A673 (cell line): ENCODE data around the gene HOXC13. TPM values are rescaled to one million over a fixed set of nuclear protein-coding genes. Genes with fewer than 3 reads are reported as not detected.

Experiments used
- BruUV-seq: library from RNA; stranded (reverse); fragments of 400-500 nt; replicated peaks from 2 replicates; lab custom pipeline; 2021; lab: Mats Ljungman, UMichigan
- CTCF ChIA-PET: fragments of 300-600 bp; sonication (Branson Sonifier 250); formaldehyde crosslinking; loops from one replicate; lab custom pipeline; 2022; ENCODE audit warnings: antibody characterized with exemption; lab: Charles Lee
- POLR2A ChIA-PET: fragments of 300-600 bp; sonication (Branson Sonifier 250); formaldehyde crosslinking; loops from one replicate; lab custom pipeline; 2022; ENCODE audit warnings: antibody characterized with exemption; ENCODE audit not compliant: low non-redundant PET; lab: Charles Lee
- DNase-seq: peaks from one replicate; pipeline ENCODE4 v3.0.0-alpha.2; 2015; ENCODE audit warnings: low spot score
- H3K27ac ChIP-seq: fragments of 200-600 bp; sonication (generic); 2 replicates; pipeline ENCODE4 v1.5.1; 2016; ENCODE audit warnings: mixed run types, low read depth, mild to moderate bottlenecking, mixed read lengths, antibody characterized with exemption, low read length; ENCODE audit not compliant: poor library complexity, severe bottlenecking
- H3K27me3 ChIP-seq: fragments of 200-600 bp; sonication (generic); replicated peaks from 2 replicates; pipeline ENCODE4 v1.6.1; 2017; ENCODE audit warnings: mixed run types, low read depth, mild to moderate bottlenecking, mixed read lengths, antibody characterized with exemption, low read length; ENCODE audit not compliant: insufficient read depth, poor library complexity
- H3K36me3 ChIP-seq: fragments of 200-600 bp; sonication (generic); 2 replicates; pipeline ENCODE4 v1.6.1; 2016; ENCODE audit warnings: mixed run types, mild to moderate bottlenecking, mixed read lengths, antibody characterized with exemption, low read length; ENCODE audit not compliant: insufficient read depth, poor library complexity, severe bottlenecking
- H3K4me1 ChIP-seq: fragments of 200-600 bp; sonication (generic); 2 replicates; pipeline ENCODE4 v1.6.1; 2017; ENCODE audit warnings: mixed run types, mild to moderate bottlenecking, mixed read lengths, antibody characterized with exemption, low read length; ENCODE audit not compliant: insufficient read depth, poor library complexity, severe bottlenecking
- H3K4me3 ChIP-seq: fragments of 200-600 bp; sonication (generic); 2 replicates; pipeline ENCODE4 v1.5.1; 2016; ENCODE audit warnings: low read depth, mixed run types, mild to moderate bottlenecking, mixed read lengths, low read length; ENCODE audit not compliant: poor library complexity, severe bottlenecking
- H3K9me3 ChIP-seq: fragments of 200-600 bp; sonication (generic); 2 replicates; pipeline ENCODE4 v1.6.1; 2016; ENCODE audit warnings: mixed run types, low read depth, mild to moderate bottlenecking, mixed read lengths, antibody characterized with exemption, low read length; ENCODE audit not compliant: poor library complexity, severe bottlenecking
- CTCF ChIP-seq: fragments of 300-800, 200-600 bp; sonication (generic); conservative IDR thresholded peaks from 2 replicates; pipeline ENCODE4 v1.5.1; 2017; ENCODE audit warnings: low read depth, mild to moderate bottlenecking, antibody characterized with exemption, low read length, moderate library complexity, mixed read lengths
- EZH2 ChIP-seq: fragments of 200-600 bp; sonication (generic); IDR thresholded peaks from 2 replicates; pipeline ENCODE4 v1.6.1; 2017; ENCODE audit warnings: borderline replicate concordance, low read depth, mild to moderate bottlenecking, mixed read lengths, antibody characterized with exemption, low read length; ENCODE audit not compliant: poor library complexity, severe bottlenecking
- intact Hi-C: fragments of 100-400 bp; cut with micrococcal nuclease; formaldehyde crosslinking; loops from one replicate; pipeline ENCODE4 v1.10.0; 2022; ENCODE audit not compliant: unreplicated experiment
- total RNA-seq: library from RNA; stranded (reverse); gene quantifications from 2 replicates; pipeline ENCODE4 v1.2.3, GENCODE V29; 2021

Gene HOXC13
- total RNA-seq, 1 experiment from 2014 or later, result 10.1 TPM

GRCh38 chr12:53952335-53952694 lies 13.7 kb downstream of the HOXC13 start:
- H3K27me3 ChIP-seq, result peaks cover 6% of the 10 kb centered on the region
- no peak overlapping the region for H3K27ac ChIP-seq
- intact Hi-C loops, result no loop called here
- BruUV-seq, result no TSS peak
- H3K9me3 ChIP-seq, result no peaks in the 10 kb centered on the region
- TF ChIP-seq CTCF (no peak), EZH2 (no peak)
- ChIA-PET CTCF (no interaction called here), POLR2A (no interaction called here)
- H3K4me1 ChIP-seq, result peaks cover 3% of the 10 kb centered on the region
- H3K36me3 ChIP-seq, result no peaks in the 10 kb centered on the region
- no peak for DNase-seq
- H3K4me3 ChIP-seq, result no peak overlapping the region

- no peak for DNase-seq
- ChIA-PET POLR2A (no interaction called here), CTCF (no interaction called here)
- no peak overlapping the region for H3K4me3 ChIP-seq
- H3K4me1 ChIP-seq, result peaks cover 3% of the 10 kb centered on the region
- H3K27me3 ChIP-seq, result peaks cover 6% of the 10 kb centered on the region
- H3K27ac ChIP-seq, result no peak overlapping the region
- no peaks in the 10 kb centered on the region for H3K9me3 ChIP-seq
- H3K36me3 ChIP-seq, result no peaks in the 10 kb centered on the region
- intact Hi-C loops, result no loop called here
- no TSS peak for BruUV-seq
- TF ChIP-seq EZH2 (no peak), CTCF (no peak)
Observed at GRCh38 chr12:53952871-53953734, 14.5 kb downstream of the HOXC13 start.

- BruUV-seq, result no TSS peak
- Histone ChIP-seq H3K36me3 (no peaks in the 10 kb centered on the region), H3K4me1 (peaks cover 3% of the 10 kb centered on the region), H3K9me3 (no peaks in the 10 kb centered on the region), H3K27ac (no peak overlapping the region), H3K4me3 (peak overlapping the region; percentile 62), H3K27me3 (peaks cover 6% of the 10 kb centered on the region)
- no peak for TF ChIP-seq CTCF
- TF ChIP-seq EZH2, result no peak
- intact Hi-C loops, result no loop called here
- ChIA-PET CTCF (no interaction called here), POLR2A (interaction anchor here (0.8 kb wide), 1 partner anchor 907 kb away, joined by 5 read pairs; no protein-coding TSS in a partner anchor)
- DNase-seq, result no peak
Observed at GRCh38 chr12:53953831-53954693, 15.4 kb downstream of the HOXC13 start.
